ENCODE results near the gene TMEM59L. TPM values are rescaled to one million over a fixed set of nuclear protein-coding genes. Genes with fewer than 3 reads are reported as not detected.
A peak's percentile ranks its signal among the peaks of the same experiment; 100 is the strongest.

The TMEM59L gene
- total and polyA plus RNA-seq, 9 of the 15 experiments (the other 6 are each of a cell fraction or from before 2014, with no cell fraction given), result 0.37 TPM; not detected in 8

DNA sequence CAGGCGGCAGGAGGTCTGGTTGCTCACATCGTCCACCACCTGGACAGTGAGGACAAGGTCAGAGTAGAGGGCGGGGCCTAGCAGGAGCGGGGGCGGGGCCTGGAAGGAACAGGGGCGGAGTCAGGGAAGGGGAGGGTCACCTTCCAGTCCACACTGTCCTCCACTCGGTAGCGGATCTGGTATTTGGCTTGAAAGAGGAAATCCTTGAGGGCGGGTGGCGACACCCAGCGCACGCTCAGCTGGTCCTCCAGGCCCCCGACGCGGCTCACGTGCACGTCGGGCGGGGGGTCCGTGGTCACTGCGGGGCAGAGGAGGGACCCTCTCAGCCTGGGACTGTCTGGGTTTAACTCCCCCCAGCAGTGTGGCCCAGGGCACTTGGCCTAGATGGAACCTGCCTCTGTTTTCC lies 15.9 kb upstream of the TMEM59L start (continued):
- peak; percentile 76 for TF ChIP-seq MGA (IDR thresholded peaks at IDR 0.05)
- TF ChIP-seq POLR2AphosphoS5 (IDR thresholded peaks at IDR 0.05; ENCODE audit: control insufficient read depth, insufficient read depth, low read depth, low read length), result no peak
- TF ChIP-seq STAT6 (CRISPR knock-in tag; IDR thresholded peaks at IDR 0.05), result no peak
- TF ChIP-seq ZNF282 (CRISPR knock-in tag; IDR thresholded peaks at IDR 0.05), result no peak
- TF ChIP-seq ZC3H8 (IDR thresholded peaks at IDR 0.05), result no peak
- no peak for TF ChIP-seq HDAC8 (tag; IDR thresholded peaks at IDR 0.05)
- TF ChIP-seq CGGBP1 (CRISPR knock-in tag; IDR thresholded peaks at IDR 0.05), result no peak
- no peak for TF ChIP-seq FIP1L1 (IDR thresholded peaks at IDR 0.05; ENCODE audit: low read depth, low read length, poor library complexity, severe bottlenecking)
- TF ChIP-seq ZKSCAN1 (IDR thresholded peaks at IDR 0.05; ENCODE audit: low read depth, low read length), result no peak
- TF ChIP-seq NR2C2 (CRISPR knock-in tag; IDR thresholded peaks at IDR 0.05), result no peak
- TF ChIP-seq NR2C2 (tag; IDR thresholded peaks at IDR 0.05), result no peak
- TF ChIP-seq HNRNPK (IDR thresholded peaks at IDR 0.05; ENCODE audit: low read depth, low read length, poor library complexity, severe bottlenecking), result no peak
